GM12891 (cell line): ENCODE measurements around the gene CACNA2D1.

Source experiments
- DNase-seq: peaks from one replicate; pipeline ENCODE4 v3.0.0; 2011; ENCODE audit warnings: low spot score; ENCODE audit not compliant: insufficient read length
- FAIRE-seq: peaks from 2 replicates; lab custom pipeline; 2011; peaks lifted over from hg19 to GRCh38; lab: Jason Lieb, UNC
- PAX5 ChIP-seq: IDR thresholded peaks from 2 replicates; pipeline ENCODE4 v1.6.1; 2011; ENCODE audit warnings: low read length, moderate library complexity, mild to moderate bottlenecking; ENCODE audit not compliant: insufficient read depth, severe bottlenecking
- POLR2A ChIP-seq: IDR thresholded peaks from 2 replicates; pipeline ENCODE4 v1.6.1; 2011; ENCODE audit warnings: low read depth, low read length, control low read depth
- POLR2AphosphoS5 ChIP-seq: IDR thresholded peaks from 2 replicates; pipeline ENCODE4 v1.6.1; 2011; ENCODE audit warnings: low read depth, low read length, control low read depth
- POU2F2 ChIP-seq: IDR thresholded peaks from 2 replicates; pipeline ENCODE4 v1.6.1; 2011; ENCODE audit warnings: low read depth, mild to moderate bottlenecking, control low read depth, low read length, moderate library complexity
- SPI1 ChIP-seq: IDR thresholded peaks from 2 replicates; pipeline ENCODE4 v1.6.1; 2011; ENCODE audit warnings: low read depth, low read length, control low read depth
- TAF1 ChIP-seq: IDR thresholded peaks from 2 replicates; pipeline ENCODE4 v1.6.1; 2011; ENCODE audit warnings: low read depth, low read length, control low read depth

The CACNA2D1 gene

GRCh38 chr7:82384051-82384464, 59.5 kb downstream of the CACNA2D1 start:
- FAIRE-seq (no peak), DNase-seq (no peak)
- no peak for TF ChIP-seq SPI1
- TF ChIP-seq TAF1 = no peak
- TF ChIP-seq PAX5 = no peak

DNA sequence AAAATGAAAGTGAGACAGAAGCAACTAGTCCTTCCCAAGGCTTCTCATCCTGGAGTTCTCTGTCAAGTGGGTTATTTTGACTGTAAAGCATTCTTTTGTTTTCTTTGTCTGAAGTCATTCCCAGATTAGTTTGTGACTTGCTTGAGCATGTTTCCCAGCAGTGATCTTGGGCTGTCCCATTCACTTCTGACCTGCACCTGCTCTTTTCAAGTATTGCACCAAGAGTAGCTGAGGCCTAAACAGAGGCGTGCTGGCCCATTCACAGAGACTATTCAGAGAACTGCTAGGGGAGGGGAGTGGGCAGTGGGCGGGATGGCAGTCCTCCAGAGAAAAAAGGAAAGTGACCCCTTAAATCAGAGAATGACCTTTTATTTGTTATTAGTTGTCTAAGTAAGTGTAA, 61.3 kb downstream of the CACNA2D1 start:
- no peak for TF ChIP-seq POLR2A
- TF ChIP-seq POLR2AphosphoS5 = no peak
- no peak for TF ChIP-seq TAF1
- TF ChIP-seq PAX5 = no peak
- no peak for TF ChIP-seq SPI1
- no peak for TF ChIP-seq POU2F2
- no peak for DNase-seq
- FAIRE-seq = no peak

DNA sequence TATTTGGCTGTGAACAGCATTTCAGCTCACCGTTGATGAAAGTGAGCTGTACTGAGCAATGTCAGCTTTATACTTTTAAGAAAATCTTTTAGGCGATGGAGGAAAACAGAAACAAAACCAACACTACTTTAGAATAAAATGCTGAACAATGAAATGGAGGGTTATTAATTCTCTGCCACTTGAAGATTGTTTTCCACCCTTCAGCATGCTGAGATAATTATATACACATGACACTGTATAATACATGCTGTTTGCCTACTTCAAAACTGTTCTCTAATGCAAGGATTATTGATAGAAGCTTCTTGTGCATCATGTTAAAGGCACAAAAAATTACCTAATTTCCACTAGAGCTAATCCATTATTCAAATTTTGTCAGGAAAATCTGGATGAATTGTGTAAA, 66.8 kb downstream of the CACNA2D1 start:
- FAIRE-seq (no peak), DNase-seq (no peak)
- TF ChIP-seq POU2F2 = no peak
- TF ChIP-seq POLR2A = no peak
- no peak for TF ChIP-seq PAX5

DNA sequence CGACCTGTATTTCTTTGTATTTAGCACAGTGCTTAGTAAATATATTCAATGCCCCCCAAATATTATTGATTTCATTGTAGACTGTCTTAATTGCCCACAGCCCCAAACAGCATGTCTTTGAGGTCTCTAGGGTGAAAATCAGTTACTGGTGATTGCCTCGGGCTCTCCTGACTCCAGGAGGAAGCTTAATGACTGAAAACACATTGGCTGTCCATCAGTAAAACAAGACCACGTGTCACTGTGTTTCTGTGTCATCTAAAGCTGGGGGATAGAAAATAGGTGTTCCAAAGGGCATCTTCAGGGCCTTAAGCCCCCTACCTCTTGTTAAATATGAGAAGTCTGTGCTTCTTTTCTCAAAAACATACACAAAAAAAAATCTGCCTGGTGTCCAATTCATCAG, 67.9 kb downstream of the CACNA2D1 start:
- FAIRE-seq (no peak), DNase-seq (no peak)
- TF ChIP-seq POLR2A = no peak
- no peak for TF ChIP-seq TAF1
- no peak for TF ChIP-seq PAX5
- no peak for TF ChIP-seq POLR2AphosphoS5
- TF ChIP-seq POU2F2 = no peak
- no peak for TF ChIP-seq SPI1

DNA sequence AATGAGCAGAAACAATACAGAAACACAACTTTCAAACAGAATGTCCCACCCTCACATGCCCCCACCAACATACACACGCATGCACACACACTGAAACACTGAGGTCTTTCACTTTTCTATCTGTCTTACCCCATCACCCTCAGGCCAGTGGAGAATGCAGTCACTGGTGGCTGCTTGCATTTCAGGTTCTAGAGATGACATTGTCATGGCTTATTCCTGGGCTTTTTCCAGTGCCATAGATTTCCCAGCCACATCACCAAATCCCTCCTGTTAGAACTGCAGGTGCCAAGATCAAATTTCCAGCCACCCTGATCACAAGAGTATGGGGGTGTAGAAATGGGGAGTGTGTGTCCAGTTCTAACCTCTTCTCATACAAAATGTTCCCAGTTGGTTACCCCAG, 68.4 kb downstream of the CACNA2D1 start:
- no peak for DNase-seq
- TF ChIP-seq POLR2A = no peak
- no peak for TF ChIP-seq POLR2AphosphoS5
- TF ChIP-seq POU2F2 = no peak
- TF ChIP-seq PAX5 = no peak
- TF ChIP-seq SPI1 = no peak
- TF ChIP-seq TAF1 = no peak
- FAIRE-seq = no peak

DNA sequence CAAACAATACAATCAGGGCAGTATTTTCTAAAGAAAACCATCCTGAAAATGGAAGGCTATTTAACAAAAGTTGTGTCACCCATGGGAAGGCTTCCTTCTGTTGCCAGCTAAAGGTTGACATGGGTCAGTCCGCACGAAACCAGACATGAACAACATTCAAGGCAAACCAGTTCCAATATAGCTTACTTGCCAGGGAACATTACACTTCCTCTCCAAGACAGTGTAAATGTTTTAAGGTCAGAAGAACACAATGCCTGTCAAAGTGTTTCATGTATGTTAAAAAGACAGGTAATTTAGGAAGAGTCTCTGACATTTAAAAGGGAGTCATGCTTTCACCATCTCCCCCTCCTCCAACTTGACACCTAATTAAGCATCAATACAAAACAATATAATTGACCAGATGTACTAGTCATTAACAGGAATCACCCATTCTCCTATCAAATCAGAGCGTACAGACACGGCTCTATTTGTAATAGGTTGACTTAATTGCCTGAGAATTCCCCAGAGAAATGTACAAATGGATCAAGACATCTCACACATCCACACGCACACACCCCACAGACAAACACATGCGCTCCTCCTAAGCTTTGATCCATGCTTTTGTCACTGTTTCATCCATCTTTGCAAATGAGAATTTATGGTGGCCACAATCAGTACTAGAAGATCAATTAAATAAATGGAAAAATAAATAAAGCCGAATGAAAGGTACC, 69.5 kb downstream of the CACNA2D1 start:
- TF ChIP-seq POLR2AphosphoS5 = no peak
- no peak for TF ChIP-seq PAX5
- TF ChIP-seq SPI1 = no peak
- no peak for TF ChIP-seq POLR2A
- TF ChIP-seq POU2F2 = no peak
- no peak for TF ChIP-seq TAF1
- no peak for DNase-seq
- no peak for FAIRE-seq

DNA sequence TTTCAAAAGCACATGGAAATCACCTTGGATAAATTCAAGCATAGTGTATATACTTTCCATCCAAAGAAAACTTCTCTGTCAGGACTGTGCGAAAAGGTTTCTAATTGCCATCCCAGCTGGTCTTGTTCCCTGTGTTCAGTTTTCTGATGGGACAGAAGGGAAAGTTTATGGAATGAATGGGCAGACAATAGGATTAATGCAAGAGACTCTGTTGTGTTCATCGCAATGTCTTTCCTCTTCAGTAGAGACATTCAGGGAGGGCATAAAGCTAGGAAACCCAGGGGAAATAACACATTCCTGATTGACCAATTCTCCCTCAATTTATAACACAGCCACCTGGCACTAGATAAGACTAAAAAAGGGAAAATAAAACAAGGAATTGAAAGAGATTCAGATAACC, 78.9 kb downstream of the CACNA2D1 start:
- TF ChIP-seq POLR2A (no peak), SPI1 (no peak), TAF1 (no peak), POU2F2 (no peak), PAX5 (no peak), POLR2AphosphoS5 (no peak)

GRCh38 chr7:82364048-82364447, 79.5 kb downstream of the CACNA2D1 start:
- FAIRE-seq (no peak), DNase-seq (no peak)
- TF ChIP-seq POLR2A (no peak), TAF1 (no peak), SPI1 (no peak), POU2F2 (no peak), PAX5 (no peak), POLR2AphosphoS5 (no peak)

More for the DNA sequence above, 78.9 kb downstream of the CACNA2D1 start:
- no peak for DNase-seq
- no peak for FAIRE-seq

DNA sequence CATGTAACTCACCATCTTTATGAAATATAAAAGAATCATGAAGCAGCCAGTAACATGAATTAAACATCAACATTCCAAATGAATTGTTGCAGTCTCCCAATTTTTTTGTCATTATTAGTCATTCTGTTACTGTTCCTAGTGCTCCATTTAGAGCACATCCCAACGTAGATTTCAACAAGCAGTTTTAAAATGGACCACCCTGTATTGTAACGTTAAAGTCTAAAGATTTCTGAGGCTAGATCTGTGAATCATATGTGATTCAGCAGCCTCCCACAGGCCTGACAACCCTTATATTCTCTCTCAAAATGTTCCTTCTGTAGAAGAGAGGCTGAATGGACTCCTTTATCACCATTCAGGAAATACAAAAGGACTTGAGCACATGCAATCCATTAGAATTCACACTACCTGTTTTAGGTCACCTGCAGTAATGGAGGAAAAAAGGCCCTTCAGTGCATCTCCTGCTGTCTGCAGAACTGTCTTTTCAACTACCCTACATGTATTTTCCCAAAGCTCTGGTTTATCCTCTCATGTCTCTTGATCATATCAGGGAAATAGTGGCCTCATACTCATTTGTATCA, 81.4 kb downstream of the CACNA2D1 start:
- no peak for DNase-seq
- FAIRE-seq = no peak
- TF ChIP-seq POU2F2 = no peak
- no peak for TF ChIP-seq PAX5
- TF ChIP-seq POLR2AphosphoS5 = no peak
- TF ChIP-seq POLR2A = no peak
- TF ChIP-seq SPI1 = no peak
- TF ChIP-seq TAF1 = no peak
